ENCODE data around the gene SLC35E2B.
"Not testable (repeated sequence)": the region's sequence is repeated elsewhere in the genome, so short reads cannot be mapped to it uniquely, and the experiment has no call there.

The SLC35E2B gene

GRCh38 chr1:1691443-1691842 is 1.2 kb downstream of the SLC35E2B start:
- DNase-seq, H3K27ac Mint-ChIP-seq, H3K27me3 Mint-ChIP-seq, H3K9me3 Mint-ChIP-seq, H3K4me3 Mint-ChIP-seq: not testable (repeated sequence)
- peaks cover 18% of the 10 kb centered on the region for H3K4me1 Mint-ChIP-seq (ENCODE audit: low read depth)
- peaks cover 15% of the 10 kb centered on the region for H3K36me3 Mint-ChIP-seq (ENCODE audit: low read depth)

DNA sequence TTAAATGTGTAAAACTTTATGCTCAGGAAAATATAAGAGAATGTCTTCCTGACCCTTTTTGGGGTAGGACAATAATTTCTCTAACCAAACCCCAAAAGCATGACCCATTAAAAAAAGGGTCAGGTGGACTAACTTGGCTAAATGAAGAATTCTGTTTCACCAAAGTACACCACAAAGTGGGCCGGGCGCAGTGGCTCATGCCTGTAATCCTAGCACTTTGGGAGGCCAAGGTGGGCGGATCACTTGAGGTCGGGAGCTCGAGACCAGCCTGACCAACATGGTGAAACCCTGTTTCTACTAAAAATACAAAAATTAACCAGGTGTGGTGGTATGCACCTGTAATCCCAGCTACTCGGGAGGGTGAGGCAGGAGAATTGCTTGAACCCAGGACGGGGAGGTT is 3.1 kb downstream of the SLC35E2B start:
- not testable (repeated sequence) for H3K27ac Mint-ChIP-seq, H3K4me3 Mint-ChIP-seq

GRCh38 chr1:1687846-1688245 is 4.7 kb downstream of the SLC35E2B start:
- Mint-ChIP-seq H3K27me3 (no peaks in the 10 kb centered on the region), H3K9me3 (no peaks in the 10 kb centered on the region), H3K27ac (peak overlapping the region; percentile 58), H3K4me1 (ENCODE audit: low read depth) (peaks cover 32% of the 10 kb centered on the region), H3K4me3 (no peak overlapping the region), H3K36me3 (ENCODE audit: low read depth) (peaks cover 28% of the 10 kb centered on the region)
- no peak for DNase-seq

More for the DNA sequence above, 3.1 kb downstream of the SLC35E2B start:
- H3K36me3 Mint-ChIP-seq (ENCODE audit: low read depth) = peaks cover 19% of the 10 kb centered on the region
- H3K4me1 Mint-ChIP-seq (ENCODE audit: low read depth) = peaks cover 24% of the 10 kb centered on the region
- H3K27me3 Mint-ChIP-seq, H3K9me3 Mint-ChIP-seq, DNase-seq: not testable (repeated sequence)

DNA sequence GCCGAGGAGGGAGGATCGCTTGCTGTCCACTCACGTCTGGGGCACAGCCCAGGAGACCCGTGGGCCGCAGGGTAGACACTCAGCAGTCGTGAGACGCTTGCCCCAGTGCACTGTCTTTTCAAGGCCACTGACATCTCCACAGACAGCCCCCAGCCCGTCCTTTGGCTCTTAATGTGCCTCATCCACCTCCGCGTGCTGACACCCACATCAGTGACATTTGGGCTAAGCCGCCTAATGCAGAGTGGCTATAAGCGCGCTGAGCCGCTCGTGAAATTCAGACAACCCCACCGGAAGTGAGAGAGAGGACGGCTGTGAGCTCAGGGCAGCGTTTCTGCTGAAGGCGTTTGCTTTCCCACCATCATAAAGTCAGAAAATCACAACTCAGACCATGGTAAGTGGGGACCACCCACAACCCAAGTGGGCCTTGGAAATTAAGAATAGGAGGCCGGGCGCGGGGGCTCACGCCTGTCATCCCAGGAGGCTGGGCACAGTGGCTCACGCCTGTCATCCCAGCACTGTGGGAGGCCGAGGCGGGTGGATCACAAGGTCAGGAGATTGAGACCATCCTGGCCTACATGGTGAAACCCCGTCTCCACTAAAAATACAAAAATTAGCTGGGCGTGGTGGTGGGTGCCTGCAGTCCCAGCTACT is 8.4 kb downstream of the SLC35E2B start:
- Mint-ChIP-seq H3K4me1 (ENCODE audit: low read depth) (peaks cover 37% of the 10 kb centered on the region), H3K27me3 (no peaks in the 10 kb centered on the region), H3K27ac (peak overlapping the region; percentile 69), H3K36me3 (ENCODE audit: low read depth) (peaks cover 31% of the 10 kb centered on the region), H3K4me3 (no peak overlapping the region), H3K9me3 (no peaks in the 10 kb centered on the region)
- no peak for DNase-seq

- no peaks in the 10 kb centered on the region for H3K9me3 Mint-ChIP-seq
- no peak overlapping the region for H3K4me3 Mint-ChIP-seq
- H3K36me3 Mint-ChIP-seq (ENCODE audit: low read depth) = peaks cover 27% of the 10 kb centered on the region
- H3K27ac Mint-ChIP-seq = peak overlapping the region; percentile 69
- no peak for DNase-seq
- peaks cover 42% of the 10 kb centered on the region for H3K4me1 Mint-ChIP-seq (ENCODE audit: low read depth)
- no peaks in the 10 kb centered on the region for H3K27me3 Mint-ChIP-seq
Measured at GRCh38 chr1:1683104-1683905, 9.3 kb downstream of the SLC35E2B start.

- H3K4me1 Mint-ChIP-seq (ENCODE audit: low read depth) = peaks cover 42% of the 10 kb centered on the region
- H3K4me3 Mint-ChIP-seq = no peak overlapping the region
- no peak overlapping the region for H3K27ac Mint-ChIP-seq
- no peaks in the 10 kb centered on the region for H3K27me3 Mint-ChIP-seq
- peaks cover 18% of the 10 kb centered on the region for H3K36me3 Mint-ChIP-seq (ENCODE audit: low read depth)
- no peak for DNase-seq
- H3K9me3 Mint-ChIP-seq = no peaks in the 10 kb centered on the region
Measured at GRCh38 chr1:1680912-1681273, 11.7 kb downstream of the SLC35E2B start.

DNA sequence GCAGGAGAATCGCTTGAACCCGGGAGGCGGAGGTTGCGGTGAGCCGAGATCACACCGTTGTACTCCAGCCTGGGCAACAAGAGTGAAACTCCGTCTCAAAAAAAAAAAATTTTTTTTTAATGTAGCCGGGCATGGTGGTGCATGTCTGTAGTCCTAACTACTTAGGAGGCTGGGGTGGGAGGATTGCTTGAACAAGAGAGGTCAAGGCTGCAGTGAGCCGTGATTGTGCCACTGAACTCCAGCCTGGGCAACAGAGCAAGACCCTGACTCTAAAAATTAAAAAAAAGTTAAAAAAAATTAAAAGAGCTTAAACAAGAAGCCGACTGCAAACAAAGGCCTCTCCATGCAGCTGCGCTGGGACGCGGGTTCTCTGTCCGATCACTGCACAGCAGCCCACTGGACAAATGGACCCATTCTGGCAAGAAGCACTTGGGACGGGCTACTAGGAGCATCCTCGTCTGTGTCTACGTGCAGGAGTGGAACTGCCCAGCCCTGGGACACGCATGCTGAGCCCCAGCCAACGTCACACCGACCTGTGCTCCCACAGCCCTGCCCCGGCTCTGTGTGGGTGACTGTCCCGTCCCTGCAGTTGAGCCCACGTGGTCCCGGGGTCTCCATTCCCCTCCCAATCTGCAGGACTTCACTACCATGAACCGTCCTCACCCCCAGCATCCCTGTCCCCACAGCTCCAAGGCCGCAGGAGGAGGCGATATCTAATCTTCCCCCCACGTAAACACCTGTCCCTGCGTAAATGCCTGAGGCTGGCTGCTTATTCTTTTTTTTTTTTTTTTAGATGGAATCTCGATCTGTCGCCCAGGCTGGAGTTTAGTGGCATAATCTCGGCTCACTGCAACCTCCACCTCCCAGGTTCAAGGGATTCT is 12.3 kb downstream of the SLC35E2B start:
- Mint-ChIP-seq H3K4me1 (ENCODE audit: low read depth) (peaks cover 39% of the 10 kb centered on the region), H3K4me3 (no peak overlapping the region), H3K9me3 (no peaks in the 10 kb centered on the region), H3K36me3 (ENCODE audit: low read depth) (peaks cover 15% of the 10 kb centered on the region), H3K27ac (no peak overlapping the region), H3K27me3 (no peaks in the 10 kb centered on the region)
- DNase-seq = no peak

- Mint-ChIP-seq H3K36me3 (ENCODE audit: low read depth) (peaks cover 20% of the 10 kb centered on the region), H3K27ac (peak overlapping the region; percentile 92), H3K27me3 (no peaks in the 10 kb centered on the region), H3K4me1 (ENCODE audit: low read depth) (peaks cover 38% of the 10 kb centered on the region), H3K9me3 (no peaks in the 10 kb centered on the region), H3K4me3 (peak overlapping the region; percentile 79)
- DNase-seq = no peak
Measured at GRCh38 chr1:1678581-1679380, 13.8 kb downstream of the SLC35E2B start.

DNA sequence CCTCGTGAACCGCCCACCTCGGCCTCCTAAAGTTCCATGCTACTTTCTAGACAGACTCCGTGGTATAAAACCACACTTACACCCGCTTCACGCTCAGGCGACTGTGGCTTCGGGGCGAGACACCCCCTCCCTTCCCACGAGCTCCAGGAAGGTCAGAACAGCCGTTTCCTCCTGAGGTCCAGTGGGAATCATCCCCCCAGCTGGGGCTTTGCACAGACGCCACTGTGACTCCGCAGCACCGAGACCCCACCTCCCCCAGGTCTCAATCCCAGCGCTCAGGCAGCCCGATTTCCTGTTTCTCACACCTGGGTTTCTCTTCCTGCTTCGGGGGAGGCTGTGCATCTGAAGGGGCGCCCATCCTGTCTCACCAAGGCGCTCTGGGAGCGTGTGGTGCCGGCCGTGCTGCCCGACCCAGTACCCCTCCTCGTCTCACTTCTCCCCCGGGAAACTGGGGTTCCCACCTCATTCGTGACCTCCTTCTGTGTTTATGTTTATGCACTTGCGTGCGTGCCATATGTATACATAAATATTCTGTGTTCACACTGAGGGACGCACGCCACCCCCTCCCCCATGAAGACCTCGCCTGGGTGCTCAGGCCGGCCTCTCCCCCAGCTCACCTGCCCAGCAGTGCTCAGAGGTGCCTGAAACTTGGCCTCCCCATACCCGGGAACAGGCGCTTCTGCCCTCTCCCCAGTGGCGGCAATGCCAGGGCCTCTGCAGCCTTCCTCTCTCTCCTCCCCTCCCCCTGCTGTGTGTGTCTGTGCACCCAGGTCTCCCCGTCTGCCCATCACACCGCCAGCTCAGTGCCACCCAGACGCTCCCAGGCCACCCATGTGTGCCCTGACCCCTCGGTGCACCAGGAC is 14.6 kb downstream of the SLC35E2B start:
- H3K9me3 Mint-ChIP-seq = no peaks in the 10 kb centered on the region
- H3K36me3 Mint-ChIP-seq (ENCODE audit: low read depth) = peaks cover 18% of the 10 kb centered on the region
- H3K4me3 Mint-ChIP-seq = peak overlapping the region; percentile 79
- peak; percentile 70 for DNase-seq
- no peaks in the 10 kb centered on the region for H3K27me3 Mint-ChIP-seq
- H3K27ac Mint-ChIP-seq = peak overlapping the region; percentile 92
- peaks cover 32% of the 10 kb centered on the region for H3K4me1 Mint-ChIP-seq (ENCODE audit: low read depth)

DNA sequence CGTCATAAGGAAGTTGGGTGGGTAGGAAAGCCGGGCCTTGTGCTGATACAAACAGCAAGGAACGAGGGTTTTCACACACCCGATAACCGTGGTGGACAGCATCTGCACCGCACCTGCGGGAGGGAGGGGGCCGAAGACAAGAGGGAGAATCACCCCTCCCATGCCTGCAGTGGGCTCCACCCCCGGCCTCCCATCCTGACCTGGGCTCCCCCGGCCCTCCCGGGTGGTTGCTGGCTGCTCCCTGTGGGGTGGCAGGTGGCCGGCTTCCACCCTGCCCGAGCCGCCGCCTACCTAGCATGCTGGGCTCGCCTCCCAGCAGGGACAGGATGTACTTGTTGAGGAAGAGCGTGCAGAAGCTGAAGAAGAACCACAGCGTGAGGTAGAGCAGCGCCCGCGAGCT is 16.5 kb downstream of the SLC35E2B start:
- not testable (repeated sequence) for H3K27ac Mint-ChIP-seq, DNase-seq, H3K9me3 Mint-ChIP-seq, H3K27me3 Mint-ChIP-seq, H3K4me3 Mint-ChIP-seq
- Mint-ChIP-seq H3K36me3 (ENCODE audit: low read depth) (peaks cover 27% of the 10 kb centered on the region), H3K4me1 (ENCODE audit: low read depth) (peaks cover 27% of the 10 kb centered on the region)

DNA sequence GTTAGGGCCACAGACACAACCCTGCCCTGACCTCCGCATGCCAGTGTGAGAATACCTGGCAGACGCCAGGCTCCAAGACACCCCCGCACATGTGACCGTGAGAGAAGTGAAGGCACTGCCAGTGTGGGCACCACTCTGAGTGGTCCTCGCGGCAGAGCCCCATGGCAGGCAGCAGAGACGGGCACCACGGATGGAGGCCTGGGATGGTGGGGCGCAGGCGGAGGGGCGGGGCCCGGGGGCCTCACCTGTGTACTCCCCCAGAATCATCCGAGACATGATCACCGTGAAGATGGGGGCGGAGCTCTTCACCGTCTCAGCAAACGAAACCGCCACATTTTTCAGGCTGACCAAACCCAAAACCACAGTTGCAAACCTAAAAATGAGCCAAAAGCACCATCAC is 17.4 kb downstream of the SLC35E2B start:
- not testable (repeated sequence) for H3K9me3 Mint-ChIP-seq, H3K27ac Mint-ChIP-seq, H3K27me3 Mint-ChIP-seq, H3K4me3 Mint-ChIP-seq, DNase-seq
- Mint-ChIP-seq H3K4me1 (ENCODE audit: low read depth) (peaks cover 27% of the 10 kb centered on the region), H3K36me3 (ENCODE audit: low read depth) (peaks cover 34% of the 10 kb centered on the region)

DNA sequence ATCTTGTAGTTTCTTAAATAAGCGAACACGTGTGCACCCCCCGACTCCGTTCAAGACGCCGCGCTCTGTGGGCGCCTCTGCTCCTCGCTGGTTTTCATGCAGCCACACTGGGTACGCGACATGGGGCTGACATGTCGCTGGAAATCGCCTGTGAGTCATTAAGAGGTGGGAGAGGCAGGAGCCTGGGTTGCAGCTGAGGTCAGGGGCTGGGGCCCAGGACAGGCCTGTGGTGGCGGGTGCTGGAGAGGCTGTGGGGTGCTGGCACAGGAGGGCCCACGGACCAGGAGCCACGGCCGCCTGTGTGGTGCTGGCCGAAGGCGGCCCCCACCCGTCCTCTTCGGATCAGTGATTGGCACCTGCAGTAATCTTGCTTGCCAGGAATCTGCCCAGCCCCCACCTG is 17.8 kb downstream of the SLC35E2B start:
- DNase-seq, H3K9me3 Mint-ChIP-seq, H3K4me3 Mint-ChIP-seq, H3K27me3 Mint-ChIP-seq: not testable (repeated sequence)
- peaks cover 27% of the 10 kb centered on the region for H3K4me1 Mint-ChIP-seq (ENCODE audit: low read depth)
- H3K27ac Mint-ChIP-seq = peak overlapping the region; percentile 73
- peaks cover 38% of the 10 kb centered on the region for H3K36me3 Mint-ChIP-seq (ENCODE audit: low read depth)

GRCh38 chr1:1672181-1672965 is 20.2 kb downstream of the SLC35E2B start:
- H3K4me1 Mint-ChIP-seq (ENCODE audit: low read depth) = peaks cover 7% of the 10 kb centered on the region
- no peak for DNase-seq
- no peak overlapping the region for H3K4me3 Mint-ChIP-seq
- H3K9me3 Mint-ChIP-seq = no peaks in the 10 kb centered on the region
- no peaks in the 10 kb centered on the region for H3K27me3 Mint-ChIP-seq
- H3K27ac Mint-ChIP-seq = no peak overlapping the region
- H3K36me3 Mint-ChIP-seq (ENCODE audit: low read depth) = peaks cover 55% of the 10 kb centered on the region
